Measurements from ENCODE around the gene NRDC.
"Not testable (repeated sequence)": the region's sequence is repeated elsewhere in the genome, so short reads cannot be mapped to it uniquely, and the experiment has no call there.

NRDC gene

DNA sequence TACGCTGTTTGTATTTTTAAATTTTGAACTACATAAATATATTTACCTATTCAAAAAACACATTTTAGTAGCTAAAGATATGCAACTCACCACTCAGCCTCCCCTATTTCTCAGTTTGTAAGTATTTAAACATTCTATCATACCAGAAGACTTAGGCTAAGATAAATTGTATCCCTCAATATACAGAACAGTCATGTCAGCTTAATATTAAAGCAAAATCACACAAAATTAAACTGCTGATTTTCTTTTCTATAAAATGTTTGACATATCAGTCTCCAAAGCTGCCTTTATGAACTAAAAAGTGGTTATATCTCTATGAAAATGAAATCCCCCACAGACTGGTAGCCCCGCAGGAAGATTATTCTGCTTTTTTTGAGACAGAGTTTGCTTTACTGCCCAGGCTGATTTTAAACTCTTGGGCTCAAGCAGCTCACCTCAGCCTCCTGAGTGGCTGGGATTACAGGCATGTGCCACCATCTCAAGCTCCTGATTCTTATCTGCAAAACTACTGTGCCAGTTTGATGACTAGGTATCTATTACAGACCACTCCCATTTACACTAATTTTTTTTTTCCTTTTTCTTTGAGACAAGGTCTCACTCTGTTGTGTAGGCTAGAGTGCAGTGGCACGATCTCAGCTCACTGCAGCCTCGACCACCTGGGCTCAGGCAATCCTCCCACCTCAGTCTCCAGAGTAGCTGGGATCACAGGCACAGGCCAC, 37.6 kb downstream of the NRDC start:
- Histone ChIP-seq H3K4me1 (peaks cover 0 to 12% (median 8%) of the 10 kb centered on the region in 10 experiments; a peak in 9 of 20 replicates), H3K27me3 (no peaks in the 10 kb centered on the region), H3K36me3 (peaks cover 39 to 69% (median 53%) of the 10 kb centered on the region in 11 experiments), H3K4me2 (no peak overlapping the region), H4K20me1 (peaks cover 0 to 55% (median 12%) of the 10 kb centered on the region in 11 experiments; a peak in 12 of 22 replicates), H3K27ac (no peak overlapping the region), H3K9ac (no peak overlapping the region), H3K4me3 (no peak overlapping the region), H3K9me3 (replicated peaks in 1 of 11) (peaks cover 0 to 8% (median 0%) of the 10 kb centered on the region in 11 experiments; a peak in 5 of 22 replicates)
- TF ChIP-seq Cebpa-rat (IDR thresholded peaks at IDR 0.05), result no peak

DNA sequence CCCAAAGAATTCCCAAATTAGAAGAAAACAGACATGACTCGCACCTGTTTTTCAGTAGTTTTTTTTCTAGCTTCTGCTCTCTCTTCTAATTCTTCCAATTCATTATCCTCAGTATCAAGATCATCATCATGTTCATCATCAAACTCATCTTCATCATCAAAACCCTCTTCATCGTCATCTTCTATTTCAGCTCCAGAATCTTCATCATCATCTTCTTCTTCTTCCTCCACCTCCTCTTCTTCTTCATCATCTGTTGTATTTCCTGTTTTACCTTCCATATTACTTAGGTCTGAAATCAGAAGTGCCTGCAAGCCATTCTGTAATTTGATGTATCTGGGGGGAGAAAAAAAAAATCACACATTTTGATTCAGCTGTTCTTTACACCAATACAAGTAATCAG, 38.3 kb downstream of the NRDC start:
- no peak overlapping the region for H3K4me3 ChIP-seq
- H4K20me1 ChIP-seq, result peaks cover 0 to 55% (median 12%) of the 10 kb centered on the region in 11 experiments; a peak in 12 of 22 replicates
- H3K27ac ChIP-seq, result no peak overlapping the region
- H3K27me3 ChIP-seq, result no peaks in the 10 kb centered on the region
- H3K4me2 ChIP-seq, result no peak overlapping the region
- no peak overlapping the region for H3K9ac ChIP-seq
- peaks cover 0 to 3% (median 0%) of the 10 kb centered on the region in 11 experiments; a peak in 3 of 22 replicates for H3K9me3 ChIP-seq (replicated peaks in 1 of 11)
- H3K4me1 ChIP-seq, result peaks cover 0 to 5% (median 3%) of the 10 kb centered on the region in 10 experiments; a peak in 9 of 20 replicates
- H3K36me3 ChIP-seq, result peaks cover 45 to 70% (median 57%) of the 10 kb centered on the region in 11 experiments
- TF ChIP-seq Cebpa-rat (IDR thresholded peaks at IDR 0.05), result no peak

DNA sequence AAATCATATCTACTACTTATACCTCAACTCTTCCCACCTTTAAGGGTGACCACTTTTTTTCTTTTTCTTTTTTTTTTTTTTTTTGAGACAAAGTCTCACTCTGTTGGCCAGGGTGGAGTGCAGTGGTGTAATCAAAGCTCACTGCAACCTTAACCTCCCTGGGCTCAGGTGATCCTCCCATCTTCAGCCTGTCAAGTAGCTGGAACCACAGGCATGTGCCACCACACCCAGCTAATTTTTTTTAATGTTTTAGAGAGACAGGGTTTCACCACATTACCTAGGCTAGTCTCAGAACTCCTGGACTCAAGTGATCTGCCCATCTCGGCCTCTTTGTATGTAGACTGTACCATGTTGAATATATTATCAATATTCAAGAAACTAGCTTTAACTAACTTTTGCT, 39.4 kb downstream of the NRDC start:
- Histone ChIP-seq H3K9ac (no peak overlapping the region), H3K36me3 (peaks cover 49 to 79% (median 65%) of the 10 kb centered on the region in 11 experiments), H3K4me1 (no peaks in the 10 kb centered on the region), H4K20me1 (peaks cover 0 to 54% (median 12%) of the 10 kb centered on the region in 11 experiments; a peak in 12 of 22 replicates), H3K27ac (no peak overlapping the region), H3K4me3 (no peak overlapping the region), H3K9me3 (replicated peaks in 1 of 11) (no peaks in the 10 kb centered on the region), H3K4me2 (no peak overlapping the region), H3K27me3 (no peaks in the 10 kb centered on the region)
- TF ChIP-seq Cebpa-rat (IDR thresholded peaks at IDR 0.05), result no peak

DNA sequence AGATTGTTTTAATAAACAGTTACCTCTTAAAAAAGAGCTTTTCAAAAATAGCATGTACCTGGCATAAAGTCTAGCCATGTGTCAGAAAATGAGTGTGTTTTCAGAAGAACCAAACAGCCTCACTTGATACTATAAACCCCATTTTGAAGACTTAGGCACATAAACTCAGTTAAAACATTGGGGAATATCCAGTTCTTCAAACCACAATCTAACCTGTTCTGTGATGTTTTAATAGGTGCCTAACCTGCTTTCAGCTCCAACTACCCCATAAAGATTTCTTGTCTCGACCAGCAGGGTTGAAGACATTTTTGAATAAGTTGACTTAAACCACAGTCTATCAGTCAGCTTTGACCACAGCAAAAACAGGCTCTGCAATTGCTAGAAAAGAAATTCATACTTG, 41.3 kb downstream of the NRDC start:
- H3K27ac ChIP-seq, result no peak overlapping the region
- no peak overlapping the region for H3K9ac ChIP-seq
- no peak for TF ChIP-seq Cebpa-rat (IDR thresholded peaks at IDR 0.05)
- H3K4me1 ChIP-seq, result no peaks in the 10 kb centered on the region
- peaks cover 0 to 41% (median 8%) of the 10 kb centered on the region in 11 experiments; a peak in 11 of 22 replicates for H4K20me1 ChIP-seq
- no peak overlapping the region for H3K4me2 ChIP-seq
- H3K9me3 ChIP-seq (replicated peaks in 1 of 11), result no peaks in the 10 kb centered on the region
- H3K4me3 ChIP-seq, result no peak overlapping the region
- no peaks in the 10 kb centered on the region for H3K27me3 ChIP-seq
- peaks cover 66 to 97% (median 81%) of the 10 kb centered on the region in 11 experiments for H3K36me3 ChIP-seq

DNA sequence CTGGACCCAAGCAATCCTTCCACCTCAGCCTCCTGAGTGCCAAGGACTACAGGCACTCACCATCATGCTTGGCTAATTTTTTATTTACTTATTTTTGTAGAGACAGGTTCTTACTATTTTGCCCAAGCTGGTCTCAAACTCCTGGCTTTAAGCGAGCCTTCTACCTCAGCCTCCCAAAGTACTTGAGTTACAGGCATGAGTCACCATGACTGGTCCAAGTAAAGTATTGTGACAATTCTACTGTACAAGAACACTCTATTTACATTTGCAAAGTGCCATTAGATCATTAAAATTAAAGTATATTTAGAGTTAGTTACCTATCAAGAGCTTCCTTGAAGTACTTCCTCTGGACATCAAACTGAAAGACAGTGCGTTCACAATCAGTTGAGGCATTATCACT, 44.8 kb downstream of the NRDC start:
- Histone ChIP-seq H3K27ac (no peak overlapping the region), H3K4me3 (no peak overlapping the region), H3K27me3 (no peaks in the 10 kb centered on the region), H3K9me3 (replicated peaks in 1 of 11) (peaks cover 0 to 18% (median 10%) of the 10 kb centered on the region in 11 experiments; a peak in 15 of 22 replicates), H3K4me2 (no peak overlapping the region), H3K4me1 (no peaks in the 10 kb centered on the region), H3K36me3 (peaks cover 84 to 100% (median 95%) of the 10 kb centered on the region in 11 experiments), H3K9ac (no peak overlapping the region), H4K20me1 (peaks cover 0 to 13% (median 0%) of the 10 kb centered on the region in 11 experiments; a peak in 3 of 22 replicates)
- TF ChIP-seq Cebpa-rat (IDR thresholded peaks at IDR 0.05), result no peak

DNA sequence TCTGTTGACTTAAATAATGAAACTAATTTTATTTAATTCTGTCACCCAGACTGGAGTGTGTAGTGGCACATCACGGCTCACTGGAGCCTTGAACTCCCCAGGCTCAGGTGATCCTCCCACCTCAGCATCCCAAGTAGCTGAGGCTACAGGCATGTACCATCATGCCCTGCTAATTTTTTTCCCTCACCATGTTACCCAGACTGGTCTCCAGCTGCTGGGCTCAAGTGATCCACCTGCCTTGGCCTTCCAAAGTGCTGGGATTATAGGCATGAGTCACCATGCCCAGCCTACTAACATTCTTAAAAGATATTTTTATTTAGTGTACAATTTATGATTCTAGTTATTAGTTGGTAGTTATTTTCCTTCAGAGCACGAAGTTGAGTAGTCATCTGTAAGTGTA, 49.5 kb downstream of the NRDC start:
- Histone ChIP-seq H3K27me3 (no peaks in the 10 kb centered on the region), H3K4me3 (no peak overlapping the region), H4K20me1 (peaks cover 0 to 3% (median 0%) of the 10 kb centered on the region in 11 experiments; a peak in 1 of 22 replicates), H3K36me3 (peaks cover 84 to 98% (median 92%) of the 10 kb centered on the region in 11 experiments), H3K4me1 (no peaks in the 10 kb centered on the region), H3K9me3 (replicated peaks in 1 of 11) (peaks cover 0 to 18% (median 10%) of the 10 kb centered on the region in 11 experiments; a peak in 15 of 22 replicates), H3K27ac (no peak overlapping the region), H3K4me2 (no peak overlapping the region), H3K9ac (no peak overlapping the region)
- TF ChIP-seq Cebpa-rat (IDR thresholded peaks at IDR 0.05), result no peak

DNA sequence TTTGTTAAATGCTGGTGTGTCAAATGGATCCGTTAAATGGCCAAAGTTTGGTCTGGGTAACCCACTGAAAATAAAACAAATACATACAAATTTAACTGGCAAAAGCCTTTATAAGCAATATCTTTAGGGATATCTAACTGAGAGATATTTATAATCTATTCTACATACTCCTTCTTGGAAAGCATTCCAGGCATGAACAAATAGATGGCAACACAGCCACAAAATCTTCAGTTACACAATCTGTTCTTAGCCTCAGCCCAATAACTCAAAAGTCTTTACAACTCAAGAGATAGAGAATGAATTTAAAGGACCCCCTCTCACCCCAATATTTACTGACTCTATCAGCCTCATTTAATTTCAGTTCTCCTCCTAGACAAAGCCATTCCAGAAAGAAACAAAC, 58.7 kb downstream of the NRDC start:
- Histone ChIP-seq H3K4me3 (no peak overlapping the region), H3K4me1 (no peaks in the 10 kb centered on the region), H3K9ac (no peak overlapping the region), H3K4me2 (no peak overlapping the region), H3K36me3 (peaks cover 82 to 99% (median 95%) of the 10 kb centered on the region in 11 experiments), H3K9me3 (replicated peaks in 1 of 11) (no peaks in the 10 kb centered on the region), H3K27me3 (no peaks in the 10 kb centered on the region), H4K20me1 (no peaks in the 10 kb centered on the region), H3K27ac (no peak overlapping the region)
- no peak for TF ChIP-seq Cebpa-rat (IDR thresholded peaks at IDR 0.05)

DNA sequence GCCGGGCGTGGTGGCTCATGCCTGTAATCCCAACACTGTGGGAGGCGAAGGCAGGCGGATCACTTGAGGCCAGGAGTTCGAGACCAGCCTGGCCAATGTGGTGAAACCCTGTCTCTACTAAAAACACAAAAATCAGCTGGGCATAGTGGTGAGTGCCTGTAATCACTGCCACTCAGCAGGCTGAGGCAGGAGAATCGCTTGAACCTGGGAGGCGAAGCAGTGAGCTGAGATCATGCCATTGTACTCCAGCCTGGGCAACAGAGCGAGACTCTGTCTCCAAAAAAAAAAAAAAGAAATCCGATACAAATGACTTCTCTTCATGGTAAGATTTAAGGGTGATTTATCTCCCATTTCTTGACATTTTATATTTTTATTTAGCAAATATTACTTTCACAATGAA, 59.5 kb downstream of the NRDC start:
- H3K9ac ChIP-seq; H3K27ac ChIP-seq; H3K4me2 ChIP-seq; H4K20me1 ChIP-seq; H3K9me3 ChIP-seq (replicated peaks in 1 of 11); H3K4me1 ChIP-seq; H3K4me3 ChIP-seq; H3K27me3 ChIP-seq: not testable (repeated sequence)
- H3K36me3 ChIP-seq, result peaks cover 82 to 99% (median 95%) of the 10 kb centered on the region in 11 experiments

DNA sequence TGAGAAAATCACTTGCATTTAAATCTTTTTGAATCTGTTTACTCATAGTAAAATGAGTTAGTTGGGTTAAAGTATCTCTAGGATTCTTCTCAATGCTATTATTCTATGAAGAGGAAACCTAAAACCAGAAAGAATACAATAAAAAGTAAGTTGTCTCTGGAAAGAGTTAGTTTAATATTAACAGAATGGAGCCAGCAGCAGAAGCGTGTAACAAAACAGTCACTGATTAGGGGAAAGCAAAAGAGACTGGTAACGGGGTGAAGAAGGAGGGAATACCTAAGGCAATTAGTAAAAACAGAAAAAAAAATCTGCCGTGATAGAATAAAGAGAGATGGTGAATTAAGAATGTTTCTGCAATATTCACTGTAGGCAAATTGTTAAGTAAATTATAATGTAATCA, 60.0 kb downstream of the NRDC start:
- Histone ChIP-seq H3K27ac (no peak overlapping the region), H3K4me3 (no peak overlapping the region), H3K9me3 (replicated peaks in 1 of 11) (no peaks in the 10 kb centered on the region), H3K36me3 (peaks cover 84 to 99% (median 95%) of the 10 kb centered on the region in 11 experiments), H3K4me1 (no peaks in the 10 kb centered on the region), H4K20me1 (no peaks in the 10 kb centered on the region), H3K27me3 (no peaks in the 10 kb centered on the region), H3K4me2 (no peak overlapping the region), H3K9ac (no peak overlapping the region)
- TF ChIP-seq Cebpa-rat (IDR thresholded peaks at IDR 0.05), result no peak

DNA sequence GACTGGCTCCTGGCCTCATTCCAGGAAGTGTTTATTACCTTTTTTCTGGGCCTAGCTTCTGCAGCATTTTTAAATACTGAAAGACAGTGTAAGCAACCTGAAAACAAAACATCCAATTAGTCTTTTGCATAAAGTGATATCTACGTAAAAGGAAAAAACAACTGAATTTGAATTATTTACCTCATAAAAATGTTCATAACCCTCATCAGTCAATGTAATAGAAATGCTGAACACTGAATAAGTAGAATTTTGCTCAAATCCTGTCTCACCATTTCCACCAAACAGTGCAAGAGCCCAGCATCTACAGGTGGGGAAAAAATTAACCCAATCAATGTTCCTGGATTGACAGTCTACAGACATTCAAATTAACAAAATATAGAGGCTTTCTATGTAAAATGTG, 64.0 kb downstream of the NRDC start:
- Histone ChIP-seq H3K9me3 (replicated peaks in 1 of 11) (no peaks in the 10 kb centered on the region), H3K9ac (no peak overlapping the region), H3K4me3 (no peak overlapping the region), H3K27ac (no peak overlapping the region), H3K4me2 (no peak overlapping the region), H4K20me1 (no peaks in the 10 kb centered on the region; a peak in 1 of 22 replicates), H3K4me1 (no peaks in the 10 kb centered on the region), H3K27me3 (no peaks in the 10 kb centered on the region), H3K36me3 (peaks cover 78 to 99% (median 94%) of the 10 kb centered on the region in 11 experiments)
- TF ChIP-seq Cebpa-rat (IDR thresholded peaks at IDR 0.05), result no peak

All from BLaER1 treated with 17β-estradiol and CSF1 and Interleukin-3, amounts not matched to agents 10 nM and 100 nM (cell line).